Activated CD8-positive, alpha-beta T cell treated with anti-CD3 and anti-CD28 coated beads, Interleukin-2, amount 10 ng/mL, durations not matched to agents 7 days and 5 days (primary cell): ENCODE data around the gene EML1. TPM values are rescaled to one million over a fixed set of nuclear protein-coding genes. Genes with fewer than 3 reads are reported as not detected.
"Not testable (repeated sequence)": the region's sequence is repeated elsewhere in the genome, so short reads cannot be mapped to it uniquely, and the experiment has no call there.

ENCODE experiments used
- ATAC-seq: fragments of 150-1000 bp; cut with Tn5 transposase; one replicate; pipeline ENCODE4 v1.10.0; 2021; ENCODE audit warnings: moderate library complexity
- CTCF ChIA-PET: fragments of 350-600 bp; sonication (Branson Sonifier 250); formaldehyde crosslinking; loops from one replicate; lab custom pipeline; 2021; ENCODE audit warnings: antibody characterized with exemption; lab: Charles Lee
- POLR2A ChIA-PET: fragments of 350-600 bp; sonication (Branson Sonifier 250); formaldehyde crosslinking; loops from one replicate; lab custom pipeline; 2021; ENCODE audit warnings: antibody characterized with exemption; lab: Charles Lee
- DNase-seq: peaks from one replicate; pipeline ENCODE4 v3.0.0-alpha.2; 2020
- H3K27ac Mint-ChIP-seq: one replicate; pipeline ENCODE4 v1.8.0; 2021; ENCODE audit warnings: mild to moderate bottlenecking, mixed read lengths
- H3K27me3 Mint-ChIP-seq: one replicate; pipeline ENCODE4 v1.8.0; 2021; ENCODE audit warnings: low read depth, mixed read lengths
- H3K36me3 Mint-ChIP-seq: one replicate; pipeline ENCODE4 v1.8.0; 2021; ENCODE audit warnings: low read depth, mixed read lengths
- H3K4me1 Mint-ChIP-seq: one replicate; pipeline ENCODE4 v1.8.0; 2021; ENCODE audit warnings: low read depth, mixed read lengths
- H3K4me3 Mint-ChIP-seq: one replicate; pipeline ENCODE4 v1.8.0; 2021; ENCODE audit warnings: mild to moderate bottlenecking, mixed read lengths
- H3K9me3 Mint-ChIP-seq: one replicate; pipeline ENCODE4 v1.8.0; 2022; ENCODE audit warnings: mixed read lengths; ENCODE audit not compliant: insufficient read depth
- total RNA-seq, 2 experiments: library from RNA; stranded (reverse); gene quantifications; one replicate each; pipeline ENCODE4 v1.2.3, GENCODE V29; 2021

The EML1 gene
- total RNA-seq, 2 experiments from 2014 or later: not detected

DNA sequence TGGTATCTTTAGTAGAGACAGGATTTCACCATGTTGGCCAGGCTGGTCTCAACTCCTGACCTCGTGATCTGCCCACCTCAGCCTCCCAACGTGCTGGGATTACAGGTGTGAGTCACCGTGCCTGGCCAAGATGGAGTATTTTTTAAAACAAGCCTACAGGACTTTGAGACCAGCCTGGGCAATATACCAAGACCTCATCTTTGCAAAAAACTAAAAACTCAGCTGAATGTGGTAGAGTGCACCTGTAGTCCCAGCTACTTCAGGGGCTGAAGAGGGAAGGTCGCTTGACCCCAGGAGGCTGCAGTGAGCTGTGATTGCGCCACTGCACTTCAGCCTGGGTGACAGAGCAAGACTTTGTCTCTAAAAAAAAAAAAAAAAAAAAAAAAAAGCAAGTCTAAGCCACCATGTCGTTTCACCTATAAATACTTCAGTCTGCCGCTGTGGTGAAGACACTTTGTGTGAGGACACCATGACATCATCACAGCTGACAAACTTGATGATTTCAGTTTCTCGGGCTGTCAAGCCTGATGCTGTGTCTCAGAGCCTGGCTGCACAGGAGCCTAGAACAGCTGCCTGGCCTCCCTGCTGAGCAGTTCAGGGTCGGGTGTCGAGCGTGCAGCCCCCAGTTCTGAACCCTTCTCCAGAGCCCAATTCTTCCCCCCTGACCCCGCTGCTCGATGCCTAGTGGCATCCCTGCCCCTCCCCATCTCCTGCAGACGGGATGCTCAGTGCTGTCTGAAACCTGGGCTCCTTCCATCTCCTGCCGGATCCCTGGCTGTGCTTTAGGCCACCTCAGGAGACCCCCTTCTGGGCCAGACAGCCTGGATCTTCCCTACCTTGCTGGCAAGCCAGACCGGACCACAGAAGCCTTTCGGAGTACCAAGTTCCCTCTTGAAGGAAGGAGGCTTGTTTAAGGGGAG is 152.8 kb downstream of the EML1 start:
- ATAC-seq (peak; percentile 47), DNase-seq (no peak)
- ChIA-PET CTCF (interaction anchor here (0.6 to 1.9 kb wide), 9 partner anchors 10 to 352 kb away, joined by 3 to 11 read pairs (median 3); no protein-coding TSS in a partner anchor), POLR2A (interaction anchor here (0.6 kb wide), 1 partner anchor 456 kb away, joined by 3 read pairs; no protein-coding TSS in a partner anchor)
- H3K36me3 Mint-ChIP-seq: no peaks in the 10 kb centered on the region
- H3K4me1 Mint-ChIP-seq: peaks cover 9% of the 10 kb centered on the region
- H3K4me3 Mint-ChIP-seq: no peak overlapping the region
- no peaks in the 10 kb centered on the region for H3K9me3 Mint-ChIP-seq
- H3K27ac Mint-ChIP-seq: no peak overlapping the region
- H3K27me3 Mint-ChIP-seq: peaks cover 15% of the 10 kb centered on the region

GRCh38 chr14:99946652-99947489 is 153.7 kb downstream of the EML1 start:
- CTCF ChIA-PET: interaction anchor here (0.6 to 1.9 kb wide), 16 partner anchors 9 to 352 kb away, joined by 3 to 11 read pairs (median 3); partner anchors contain the start of gene CYP46A1
- Mint-ChIP-seq H3K27me3 (peaks cover 15% of the 10 kb centered on the region), H3K4me3 (no peak overlapping the region), H3K36me3 (no peaks in the 10 kb centered on the region), H3K4me1 (peaks cover 9% of the 10 kb centered on the region), H3K9me3 (no peaks in the 10 kb centered on the region), H3K27ac (no peak overlapping the region)
- ATAC-seq (peak; percentile 86), DNase-seq (peak; percentile 62)
- POLR2A ChIA-PET: no interaction called here

GRCh38 chr14:99947695-99948094 is 154.5 kb downstream of the EML1 start:
- no peak for ATAC-seq
- no peaks in the 10 kb centered on the region for H3K9me3 Mint-ChIP-seq
- no peak for DNase-seq
- ChIA-PET POLR2A (no interaction called here), CTCF (interaction anchor here (0.6 to 1.9 kb wide), 10 partner anchors 8 to 353 kb away, joined by 3 to 11 read pairs (median 4); partner anchors contain the start of gene CYP46A1)
- H3K27ac Mint-ChIP-seq: no peak overlapping the region
- H3K36me3 Mint-ChIP-seq: peaks cover under 1% of the 10 kb centered on the region
- no peak overlapping the region for H3K4me3 Mint-ChIP-seq
- peaks cover 9% of the 10 kb centered on the region for H3K4me1 Mint-ChIP-seq
- H3K27me3 Mint-ChIP-seq: peaks cover 11% of the 10 kb centered on the region

DNA sequence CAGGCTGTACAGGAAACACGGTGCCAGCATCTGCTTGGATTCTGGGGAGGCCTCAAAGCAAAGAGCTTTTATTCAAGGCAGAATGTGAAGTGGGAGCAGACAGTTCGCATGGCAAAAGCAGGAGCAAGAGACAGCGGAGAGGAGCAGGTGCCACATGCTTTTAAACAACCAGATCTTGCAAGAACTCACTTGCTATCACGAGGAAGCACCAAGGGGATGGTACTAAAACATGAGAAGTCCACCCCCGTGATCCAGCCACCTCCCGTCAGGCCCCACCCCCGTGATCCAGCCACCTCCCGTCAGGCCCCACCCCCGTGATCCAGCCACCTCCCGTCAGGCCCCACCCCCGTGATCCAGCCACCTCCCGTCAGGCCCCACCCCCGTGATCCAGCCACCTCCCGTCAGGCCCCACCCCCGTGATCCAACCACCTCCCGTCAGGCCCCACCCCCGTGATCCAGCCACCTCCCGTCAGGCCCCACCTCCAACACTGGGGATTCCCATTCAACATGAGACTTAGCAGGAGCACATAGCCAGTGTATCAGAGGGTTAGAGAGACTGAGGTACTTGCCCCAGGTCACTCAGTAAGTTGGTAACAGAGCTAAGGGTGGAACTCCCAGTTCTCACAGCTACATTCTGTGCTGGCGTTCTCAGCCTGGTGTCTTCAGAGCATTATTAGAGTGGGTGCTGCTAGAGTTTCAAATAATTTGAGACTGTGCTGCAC is 156.0 kb downstream of the EML1 start:
- CTCF ChIA-PET, H3K36me3 Mint-ChIP-seq, H3K27ac Mint-ChIP-seq, H3K9me3 Mint-ChIP-seq, DNase-seq, ATAC-seq, H3K4me1 Mint-ChIP-seq, H3K4me3 Mint-ChIP-seq: not testable (repeated sequence)
- POLR2A ChIA-PET: interaction anchor here (0.6 kb wide), 1 partner anchor 93 kb away, joined by 4 read pairs; no protein-coding TSS in a partner anchor
- peaks cover 11% of the 10 kb centered on the region for H3K27me3 Mint-ChIP-seq

DNA sequence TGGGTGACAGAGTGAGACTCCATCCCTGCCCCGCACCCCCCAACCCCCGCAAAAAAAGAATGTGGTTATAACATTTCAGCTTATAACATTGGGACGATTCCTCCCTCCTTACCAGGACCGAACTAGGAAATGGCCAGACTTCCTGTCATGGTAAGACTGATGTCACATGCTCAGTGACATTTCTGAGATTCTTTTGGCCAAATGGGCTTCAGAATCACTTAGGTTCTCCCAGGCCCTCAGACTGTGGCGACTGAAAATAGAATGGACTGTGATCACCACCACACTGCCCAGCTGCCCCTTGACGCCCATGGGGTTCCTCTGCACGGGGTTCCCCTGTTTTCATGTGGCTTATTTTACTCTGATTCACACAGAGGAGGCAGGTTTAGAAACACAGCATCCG is 157.0 kb downstream of the EML1 start:
- H3K27ac Mint-ChIP-seq: no peak overlapping the region

DNA sequence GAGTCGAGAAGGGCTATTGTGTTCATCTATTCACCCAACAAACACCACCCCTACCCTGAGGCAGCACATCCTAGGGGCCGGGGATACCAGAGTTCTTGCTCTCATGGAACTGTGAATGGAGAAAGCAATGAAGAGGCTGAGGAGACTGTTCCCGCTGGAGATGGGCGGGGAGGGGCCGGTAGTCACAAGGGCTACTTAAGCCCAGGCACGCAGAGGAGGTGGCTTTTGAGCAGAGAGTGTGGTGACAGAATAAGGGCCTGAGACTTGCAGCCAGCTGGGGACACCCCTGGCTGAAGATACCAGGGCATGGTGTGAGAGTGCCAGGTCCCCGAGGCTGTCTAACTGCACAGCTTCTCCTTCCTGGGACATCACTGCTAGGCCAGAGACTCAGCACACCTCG is 157.9 kb downstream of the EML1 start:
- ChIA-PET CTCF (no interaction called here), POLR2A (no interaction called here)
- H3K4me3 Mint-ChIP-seq: no peak overlapping the region
- ATAC-seq (no peak), DNase-seq (no peak)
- peaks cover 9% of the 10 kb centered on the region for H3K4me1 Mint-ChIP-seq
- H3K27me3 Mint-ChIP-seq: peaks cover 11% of the 10 kb centered on the region
- H3K27ac Mint-ChIP-seq: no peak overlapping the region
- peaks cover 2% of the 10 kb centered on the region for H3K36me3 Mint-ChIP-seq
- peaks cover 5% of the 10 kb centered on the region for H3K9me3 Mint-ChIP-seq

More for the DNA sequence above, 157.0 kb downstream of the EML1 start:
- ATAC-seq (no peak), DNase-seq (no peak)
- peaks cover 9% of the 10 kb centered on the region for H3K4me1 Mint-ChIP-seq
- H3K9me3 Mint-ChIP-seq: peaks cover 5% of the 10 kb centered on the region
- H3K27me3 Mint-ChIP-seq: peaks cover 15% of the 10 kb centered on the region
- H3K4me3 Mint-ChIP-seq: no peak overlapping the region
- peaks cover 2% of the 10 kb centered on the region for H3K36me3 Mint-ChIP-seq
- ChIA-PET POLR2A (no interaction called here), CTCF (no interaction called here)

GRCh38 chr14:99952039-99952438 is 158.8 kb downstream of the EML1 start:
- Mint-ChIP-seq H3K36me3 (peaks cover 2% of the 10 kb centered on the region), H3K27ac (no peak overlapping the region), H3K9me3 (peaks cover 5% of the 10 kb centered on the region), H3K4me3 (no peak overlapping the region), H3K4me1 (peaks cover 3% of the 10 kb centered on the region), H3K27me3 (peaks cover 7% of the 10 kb centered on the region)
- DNase-seq (no peak), ATAC-seq (no peak)
- ChIA-PET CTCF (no interaction called here), POLR2A (no interaction called here)

- POLR2A ChIA-PET: no interaction called here
- peak overlapping the region; percentile 74 for H3K27ac Mint-ChIP-seq
- peaks cover 2% of the 10 kb centered on the region for H3K4me1 Mint-ChIP-seq
- peaks cover 7% of the 10 kb centered on the region for H3K27me3 Mint-ChIP-seq
- peaks cover 2% of the 10 kb centered on the region for H3K36me3 Mint-ChIP-seq
- ATAC-seq (no peak), DNase-seq (no peak)
- H3K4me3 Mint-ChIP-seq: peak overlapping the region; percentile 42
- CTCF ChIA-PET: no interaction called here
- peaks cover 5% of the 10 kb centered on the region for H3K9me3 Mint-ChIP-seq
Measured at GRCh38 chr14:99952453-99952852, 159.2 kb downstream of the EML1 start.

GRCh38 chr14:99955826-99956455 is 162.7 kb downstream of the EML1 start:
- H3K4me3 Mint-ChIP-seq: no peak overlapping the region
- ChIA-PET CTCF (interaction anchor here (1.0 kb wide), 2 partner anchors 9 kb away, joined by 3 to 4 read pairs; no protein-coding TSS in a partner anchor), POLR2A (no interaction called here)
- no peaks in the 10 kb centered on the region for H3K4me1 Mint-ChIP-seq
- H3K27ac Mint-ChIP-seq: no peak overlapping the region
- H3K36me3 Mint-ChIP-seq: peaks cover 2% of the 10 kb centered on the region
- peaks cover 21% of the 10 kb centered on the region for H3K27me3 Mint-ChIP-seq
- ATAC-seq (no peak), DNase-seq (no peak)
- peaks cover 5% of the 10 kb centered on the region for H3K9me3 Mint-ChIP-seq

- no peak for ATAC-seq
- no peak overlapping the region for H3K4me3 Mint-ChIP-seq
- CTCF ChIA-PET: no interaction called here
- H3K27ac Mint-ChIP-seq: no peak overlapping the region
- POLR2A ChIA-PET: no interaction called here
- H3K9me3 Mint-ChIP-seq: peaks cover 1% of the 10 kb centered on the region
- no peak for DNase-seq
- no peaks in the 10 kb centered on the region for H3K36me3 Mint-ChIP-seq
- H3K27me3 Mint-ChIP-seq: peaks cover 24% of the 10 kb centered on the region
- no peaks in the 10 kb centered on the region for H3K4me1 Mint-ChIP-seq
Measured at GRCh38 chr14:99958380-99958779, 165.2 kb downstream of the EML1 start.
